DMS79 treated with DMSO at 0.1 percent for 48 hours (cell line): ENCODE results near the gene USP12.

ENCODE experiments used
- DNase-seq: peaks from one replicate; lab custom pipeline; 2025; lab: John Stamatoyannopoulos, UW

The USP12 gene

DNA sequence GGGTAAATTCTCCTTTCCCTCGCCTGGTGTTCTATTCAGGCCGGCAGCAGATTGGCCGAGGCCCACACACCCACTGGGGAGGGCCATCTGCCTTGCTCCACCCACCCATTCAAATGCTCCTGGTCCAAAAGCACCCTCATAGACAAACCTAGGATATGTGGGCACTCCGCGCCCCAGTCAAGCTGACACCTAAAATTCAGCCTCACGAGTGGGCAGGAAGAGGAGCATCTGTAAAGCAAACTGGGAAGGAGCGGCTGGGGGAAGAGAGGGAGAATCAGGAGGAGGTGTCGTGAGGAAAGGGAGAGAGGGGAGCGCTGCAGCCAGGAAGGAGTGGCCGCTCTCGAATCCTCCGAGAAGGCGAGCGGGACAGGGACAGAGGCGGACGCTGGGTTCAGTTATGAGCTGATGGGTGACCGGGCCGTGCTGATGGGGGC is 136.9 kb downstream of the USP12 start:
- no peak for DNase-seq

DNA sequence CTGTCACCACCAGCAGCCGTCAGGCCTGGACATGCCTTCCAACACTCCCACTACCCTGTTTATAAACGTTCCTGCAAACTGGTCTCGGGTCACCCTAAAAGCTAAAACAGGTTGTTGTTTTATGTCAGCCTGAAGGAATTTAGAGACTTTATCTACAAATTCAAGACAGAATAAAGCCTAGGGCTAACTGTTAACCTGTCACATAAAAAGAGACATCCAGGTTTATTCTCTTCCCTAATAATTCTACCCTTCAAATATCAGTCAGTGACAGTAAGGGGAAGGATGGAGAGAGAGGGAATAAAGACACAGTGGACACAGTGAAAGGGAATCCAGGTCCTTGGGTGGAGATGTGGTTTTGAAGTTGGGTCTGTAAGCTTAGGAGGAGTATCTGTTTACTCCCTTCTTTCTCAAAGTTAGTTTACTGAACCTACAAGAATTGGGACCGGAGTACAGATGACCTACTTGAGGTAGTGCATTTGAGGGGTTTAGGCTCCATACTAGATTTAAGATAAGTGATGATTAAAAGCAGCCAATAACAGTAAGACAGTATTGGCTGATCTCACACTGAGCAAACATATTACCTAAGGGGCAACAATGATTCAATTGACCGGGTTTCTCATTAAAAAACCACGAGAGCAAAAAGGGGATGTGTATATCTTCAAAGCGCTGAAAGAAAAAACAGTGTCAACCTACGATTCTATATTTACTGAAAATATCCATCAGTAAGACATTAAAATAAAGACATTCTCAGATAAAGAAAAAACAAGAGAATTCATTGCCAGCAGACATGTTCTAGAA is 142.7 kb downstream of the USP12 start:
- no peak for DNase-seq

DNA sequence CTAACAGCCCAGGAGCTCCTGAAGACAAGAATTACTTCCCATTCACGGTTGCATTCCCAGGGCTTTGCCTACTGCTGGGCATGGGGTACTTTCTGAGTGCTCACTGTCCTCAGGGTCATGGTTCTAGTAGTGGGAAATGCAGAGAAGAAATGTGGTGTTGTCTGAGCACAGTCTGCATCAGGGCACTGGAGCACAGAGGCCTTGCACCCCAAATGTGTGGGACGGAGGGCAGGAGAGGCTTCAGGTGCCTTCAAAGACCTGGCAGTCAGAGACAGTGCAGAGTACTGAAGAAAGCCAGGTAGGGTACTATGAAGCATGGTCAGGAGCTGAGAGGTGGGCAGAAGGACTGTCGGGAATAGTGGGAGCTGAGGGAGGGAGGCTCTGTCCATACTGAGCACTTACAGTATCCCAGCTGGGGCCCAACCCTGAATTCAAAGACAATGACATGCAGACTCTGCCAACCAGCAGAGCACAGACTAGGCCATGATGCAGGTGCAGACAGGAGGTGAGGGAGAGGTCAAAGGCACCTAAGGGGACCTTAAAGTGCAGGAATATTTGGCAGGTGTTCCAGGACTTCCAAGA is 144.4 kb downstream of the USP12 start:
- no peak for DNase-seq

DNA sequence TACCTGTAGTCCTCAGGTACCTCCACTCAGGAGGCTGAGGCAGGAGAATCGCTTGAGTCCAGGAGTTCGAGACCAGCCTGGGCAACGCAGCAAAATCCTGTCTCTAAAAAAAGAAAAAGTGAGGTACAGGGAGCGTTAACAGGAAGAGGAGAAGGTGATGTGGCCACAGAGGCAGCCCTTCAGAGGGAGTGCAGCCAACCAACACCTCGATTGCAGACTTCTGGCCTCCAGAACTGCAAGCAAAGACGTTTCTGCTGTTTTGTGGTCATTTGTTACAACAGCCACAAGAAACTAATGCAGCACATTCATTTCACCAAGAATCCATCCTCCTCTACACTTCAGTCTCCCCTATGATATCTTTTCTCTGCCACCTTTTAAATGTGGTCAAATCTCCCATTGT is 145.2 kb downstream of the USP12 start:
- no peak for DNase-seq

DNA sequence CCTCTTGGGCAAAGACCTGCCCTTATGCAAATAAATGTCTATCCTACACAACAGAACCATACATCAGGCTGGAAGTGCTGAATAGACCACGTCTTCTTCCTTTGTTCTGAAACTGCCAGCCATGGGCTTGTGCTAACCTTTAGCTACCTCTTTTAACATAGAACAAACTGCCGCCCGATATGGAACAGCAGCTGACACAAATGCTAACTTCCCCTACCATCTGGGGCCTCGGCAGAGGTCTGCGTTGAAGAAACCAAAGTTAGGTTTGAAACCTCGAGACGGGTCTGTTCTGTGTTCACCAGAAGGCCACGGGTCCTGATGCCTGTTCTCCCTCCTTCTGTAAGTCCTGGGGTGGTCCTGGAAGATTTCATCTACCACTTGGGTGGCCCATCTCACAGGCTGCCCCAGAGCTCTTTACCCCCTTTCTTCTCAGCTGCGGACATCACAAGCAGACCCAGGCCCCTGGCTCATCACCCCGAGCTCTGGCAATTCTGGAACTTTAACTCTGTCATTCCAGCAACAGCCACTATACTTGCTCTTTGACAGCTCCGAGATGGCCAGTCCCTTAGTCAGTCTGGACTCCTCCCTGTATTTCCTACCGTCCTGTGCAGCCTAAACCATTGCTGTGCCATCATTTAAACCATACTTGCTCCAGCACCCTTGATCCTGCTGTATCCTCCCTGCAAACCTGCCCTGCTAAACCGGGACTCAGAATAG is 146.7 kb downstream of the USP12 start:
- no peak for DNase-seq

DNA sequence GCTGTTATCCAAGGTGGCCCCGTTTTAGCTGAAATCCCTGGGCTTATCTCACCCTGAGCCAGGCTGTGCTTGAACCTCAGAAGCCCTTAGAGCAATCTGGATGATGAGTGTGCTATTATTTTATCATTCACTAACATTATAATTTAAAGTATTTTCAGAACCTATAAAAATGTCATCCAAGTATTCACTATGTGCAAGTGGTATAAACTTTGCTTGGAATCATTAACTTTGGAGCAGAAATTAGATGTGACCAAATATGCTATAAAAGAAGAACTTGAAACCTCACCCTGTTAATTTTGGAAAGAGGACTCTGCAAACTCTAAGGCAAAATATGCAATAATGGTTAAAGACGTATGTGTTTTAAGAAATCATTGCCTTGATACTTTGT is 147.5 kb downstream of the USP12 start:
- DNase-seq = no peak

DNA sequence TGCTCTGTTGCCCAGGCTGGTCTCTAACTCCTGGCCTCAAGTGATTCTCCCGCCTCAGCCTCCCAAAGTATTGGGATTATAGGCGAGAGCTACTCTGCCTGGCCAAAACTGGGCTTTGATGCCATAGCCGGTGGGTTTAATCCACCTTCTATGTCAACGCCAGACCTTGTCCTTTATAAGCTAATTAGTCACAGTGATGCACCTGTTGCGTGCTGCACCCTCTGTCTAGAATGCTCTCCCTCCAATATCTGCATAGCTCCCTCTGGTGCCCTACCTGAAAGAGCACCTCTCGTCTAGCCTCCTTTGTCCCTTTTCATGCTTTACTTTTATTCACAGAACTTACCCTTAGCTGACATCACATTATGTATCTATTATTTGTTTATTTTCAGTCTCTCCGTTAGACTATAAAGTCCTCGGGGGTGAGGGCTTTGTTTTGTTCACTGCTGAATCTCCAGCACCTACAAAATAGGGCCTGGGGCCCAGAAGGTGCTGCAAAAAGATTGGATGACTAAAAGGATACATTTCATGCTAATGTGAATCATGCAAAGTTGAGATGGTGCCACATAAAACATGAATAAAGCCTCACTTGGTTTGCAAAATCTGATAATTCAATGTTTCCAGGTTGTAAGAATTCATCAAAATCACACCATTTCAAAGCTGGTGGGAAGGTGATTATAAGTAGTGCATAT is 148.1 kb downstream of the USP12 start:
- no peak for DNase-seq

DNA sequence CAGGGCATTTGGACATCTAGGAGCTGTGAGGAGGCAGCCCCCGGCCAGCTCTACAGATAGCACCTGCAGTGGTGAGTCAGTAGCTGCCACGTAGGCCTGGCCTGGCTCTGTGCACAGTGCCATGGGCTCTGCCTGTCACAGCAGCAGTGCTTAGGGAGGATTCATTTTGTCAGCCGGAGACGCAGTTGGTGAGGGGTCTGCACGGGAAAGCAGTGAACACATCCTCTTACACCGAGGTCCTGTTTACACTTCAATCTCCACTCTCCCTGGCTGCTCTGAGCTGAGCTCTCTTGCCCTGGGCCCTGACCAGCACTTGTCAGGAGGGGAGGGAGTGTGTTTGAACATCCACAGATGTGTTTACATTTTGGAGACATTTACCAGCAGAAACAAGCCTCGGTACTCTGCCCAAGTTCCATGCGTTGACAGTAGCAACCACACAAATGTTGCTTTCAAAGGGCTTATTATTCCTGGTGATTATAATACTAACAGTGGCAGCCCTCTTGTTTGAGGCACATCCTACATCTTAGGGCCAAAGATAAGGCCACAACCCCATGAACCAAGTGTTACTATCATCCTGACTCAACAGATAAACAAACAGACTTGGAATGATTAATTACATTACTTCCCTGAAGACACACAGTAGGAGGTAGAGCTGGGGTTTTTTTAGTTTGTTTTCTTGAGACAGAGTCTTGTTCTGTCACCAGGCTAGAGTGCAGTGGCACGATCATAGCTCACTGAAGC is 148.9 kb downstream of the USP12 start:
- DNase-seq = no peak

DNA sequence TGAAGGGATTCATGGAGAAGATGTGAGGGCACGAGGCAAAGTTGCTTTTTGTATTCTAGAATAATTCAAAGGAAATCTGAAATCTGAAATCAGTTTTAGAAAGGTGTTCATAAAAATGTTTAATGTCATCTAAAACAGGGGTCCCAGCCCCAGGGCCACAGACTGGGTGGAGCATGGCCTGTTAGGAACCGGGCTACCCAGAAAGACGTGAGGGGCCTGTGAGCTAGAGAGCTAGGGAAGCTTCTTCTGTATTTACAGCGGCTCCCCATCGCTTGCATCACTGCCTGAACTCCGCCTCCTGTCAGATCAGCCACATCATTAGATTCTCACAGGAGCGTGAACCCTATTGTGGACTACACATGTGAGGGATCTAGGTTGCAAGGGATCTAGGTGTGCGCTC is 151.2 kb downstream of the USP12 start:
- DNase-seq = no peak

DNA sequence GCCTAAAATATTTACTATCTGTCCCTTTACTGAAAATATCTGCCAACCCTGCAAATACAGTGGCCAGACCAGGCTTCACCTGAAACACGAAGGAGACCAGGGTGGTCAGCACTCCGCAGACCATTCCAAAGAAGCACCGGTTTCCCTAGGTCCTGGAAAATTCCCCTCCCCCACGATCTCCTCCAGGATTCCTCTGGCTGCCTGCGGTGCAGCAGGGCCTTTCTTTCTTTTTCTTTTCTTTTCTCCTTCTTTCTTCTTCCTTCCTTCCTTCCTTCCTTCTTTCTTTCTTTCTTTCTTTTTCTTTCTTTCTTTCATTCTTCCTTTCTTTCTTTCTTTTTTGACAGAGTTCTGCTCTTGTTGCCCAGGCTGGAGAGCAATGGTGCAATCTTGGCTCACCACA is 152.7 kb downstream of the USP12 start:
- no peak for DNase-seq

DNA sequence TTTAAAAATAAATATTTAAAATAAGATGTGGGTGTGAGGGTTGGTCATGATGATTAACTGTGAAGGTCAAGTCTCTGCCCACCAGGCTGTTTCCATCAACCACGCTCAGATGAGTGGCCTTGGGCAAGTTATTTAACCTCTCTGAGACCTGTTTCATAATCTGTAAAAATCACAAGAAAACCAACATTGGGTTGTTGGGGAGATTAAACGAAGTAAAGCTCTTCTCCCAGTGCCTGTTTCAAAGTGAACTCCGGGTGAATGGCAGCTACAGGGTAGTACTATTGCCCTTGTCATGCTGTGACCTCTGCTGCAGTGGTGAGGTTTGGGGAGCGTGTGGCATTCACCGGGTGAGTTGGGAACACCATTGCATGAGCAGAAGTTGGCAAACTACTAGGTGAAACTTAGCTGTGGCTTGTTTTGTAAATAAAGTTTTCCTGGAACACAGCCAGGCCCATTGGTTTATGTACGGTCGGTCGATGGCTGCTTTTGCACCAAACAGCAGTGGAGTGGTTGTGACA is 153.2 kb downstream of the USP12 start:
- no peak for DNase-seq

DNA sequence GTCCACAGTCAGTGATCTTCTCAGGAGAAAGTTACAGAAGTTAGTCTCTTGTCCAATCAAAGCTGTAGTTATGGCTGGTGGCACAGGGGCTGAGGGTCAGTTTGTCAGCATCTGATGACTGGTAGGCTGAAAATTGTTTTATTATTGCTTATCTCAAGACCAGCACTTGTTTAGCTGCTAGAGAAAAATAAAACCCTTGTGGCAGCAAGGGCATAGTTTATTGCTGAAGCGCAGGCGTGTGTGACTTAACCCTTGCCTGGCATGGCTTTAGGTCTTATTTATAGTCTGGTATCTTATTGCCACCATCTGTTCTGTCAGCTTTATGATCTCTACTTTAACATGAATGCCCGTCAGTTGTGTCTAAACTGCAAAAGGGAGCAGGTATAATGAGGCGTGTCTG is 154.7 kb downstream of the USP12 start:
- no peak for DNase-seq
